WTC11 (cell line): ENCODE results near the gene FMNL2. TPM values are rescaled to one million over a fixed set of nuclear protein-coding genes. Genes with fewer than 3 reads are reported as not detected.

ENCODE experiments used
- ATAC-seq: fragments of 200-7000 bp; cut with Tn5 transposase; 2 replicates; pipeline ENCODE4 v1.10.0; 2021; ENCODE audit warnings: mild to moderate bottlenecking, moderate library complexity
- CTCF ChIA-PET: fragments of 300-600 bp; sonication (Branson Sonifier 250); formaldehyde crosslinking; loops from one replicate; lab custom pipeline; 2021; ENCODE audit warnings: antibody characterized with exemption; lab: Charles Lee
- POLR2A ChIA-PET: fragments of 350-600 bp; sonication (Branson Sonifier 250); formaldehyde crosslinking; loops from one replicate; lab custom pipeline; 2021; ENCODE audit warnings: antibody characterized with exemption; lab: Charles Lee
- DNase-seq: peaks from one replicate; pipeline ENCODE4 v3.0.0; 2021; ENCODE audit warnings: low spot score
- H3K27ac Mint-ChIP-seq: 2 replicates; pipeline ENCODE4 v1.8.0; 2021; ENCODE audit warnings: mixed read lengths
- H3K27me3 Mint-ChIP-seq: 2 replicates; pipeline ENCODE4 v1.8.0; 2021; ENCODE audit warnings: low read depth, mild to moderate bottlenecking, moderate library complexity, mixed read lengths
- H3K36me3 Mint-ChIP-seq: 2 replicates; pipeline ENCODE4 v1.8.0; 2021; ENCODE audit warnings: mixed read lengths
- H3K4me1 Mint-ChIP-seq: 2 replicates; pipeline ENCODE4 v1.8.0; 2022; ENCODE audit warnings: mixed read lengths
- H3K4me3 Mint-ChIP-seq: 2 replicates; pipeline ENCODE4 v1.8.0; 2021; ENCODE audit warnings: mild to moderate bottlenecking, moderate library complexity, mixed read lengths
- H3K9me3 Mint-ChIP-seq: 2 replicates; pipeline ENCODE4 v1.8.0; 2021; ENCODE audit warnings: mixed read lengths
- ELF4 ChIP-seq: sonication (generic); formaldehyde crosslinking; IDR thresholded peaks from 2 replicates; pipeline ENCODE4 v1.8.1; 2022; ENCODE audit warnings: low read depth, mild to moderate bottlenecking, moderate library complexity, missing genetic modification reagents
- ERG ChIP-seq: fragments of 250-450 bp; sonication (Bioruptor Pico); IDR thresholded peaks from 2 replicates; pipeline ENCODE4 v1.8.0; 2021; ENCODE audit warnings: mild to moderate bottlenecking
- MLX ChIP-seq: sonication (generic); formaldehyde crosslinking; IDR thresholded peaks from 2 replicates; pipeline ENCODE4 v1.8.1; 2023; ENCODE audit warnings: mild to moderate bottlenecking, missing genetic modification reagents, moderate library complexity
- NR1H2 ChIP-seq: sonication (generic); formaldehyde crosslinking; IDR thresholded peaks from 2 replicates; pipeline ENCODE4 v1.9.0; 2021; ENCODE audit warnings: mild to moderate bottlenecking, moderate library complexity, missing genetic modification reagents
- PRRX2 ChIP-seq: fragments of 250-450 bp; sonication (Bioruptor Pico); IDR thresholded peaks from 2 replicates; pipeline ENCODE4 v1.8.0; 2021; ENCODE audit warnings: mild to moderate bottlenecking
- RELA ChIP-seq: sonication (generic); formaldehyde crosslinking; IDR thresholded peaks from 2 replicates; pipeline ENCODE4 v1.8.1; 2022; ENCODE audit warnings: missing genetic modification reagents, mild to moderate bottlenecking, borderline replicate concordance
- SP1 ChIP-seq: sonication (generic); formaldehyde crosslinking; conservative IDR thresholded peaks from 2 replicates; pipeline ENCODE4 v1.8.1; 2022; ENCODE audit warnings: missing genetic modification reagents
- TCF7 ChIP-seq: sonication (generic); formaldehyde crosslinking; IDR thresholded peaks from 2 replicates; pipeline ENCODE4 v1.8.0; 2022; ENCODE audit warnings: mild to moderate bottlenecking, low read depth, missing genetic modification reagents, moderate library complexity
- ZNF263 ChIP-seq: sonication (generic); formaldehyde crosslinking; IDR thresholded peaks from 2 replicates; pipeline ENCODE4 v1.8.1; 2022; ENCODE audit warnings: low read depth, mild to moderate bottlenecking, moderate library complexity, missing genetic modification reagents
- total RNA-seq: library from RNA; stranded (reverse); gene quantifications from 3 replicates; pipeline ENCODE4 v1.2.3, GENCODE V29; 2021
- TF ChIP-seq, protein P1 (sequence below): fragments of 250-450 bp; sonication (Bioruptor Pico); IDR thresholded peaks from 2 replicates; pipeline ENCODE4 v1.9.0; 2021; ENCODE audit warnings: moderate library complexity, mild to moderate bottlenecking, inconsistent platforms, borderline replicate concordance
- TF ChIP-seq, protein P2 (sequence below): sonication (generic); formaldehyde crosslinking; IDR thresholded peaks from 2 replicates; pipeline ENCODE4 v1.8.0; 2023; ENCODE audit warnings: mild to moderate bottlenecking, missing genetic modification reagents
- TF ChIP-seq, protein P3 (sequence below): fragments of 250-450 bp; sonication (Bioruptor Pico); IDR thresholded peaks from 2 replicates; pipeline ENCODE4 v2.1.2; 2022; ENCODE audit warnings: mild to moderate bottlenecking, moderate library complexity

The FMNL2 gene
- total RNA-seq, 1 experiment from 2014 or later, result 43.0 TPM

- ChIA-PET POLR2A (no interaction called here), CTCF (no interaction called here)
- no peak overlapping the region for H3K4me3 Mint-ChIP-seq
- H3K27me3 Mint-ChIP-seq, result no peaks in the 10 kb centered on the region
- DNase-seq (no peak), ATAC-seq (no peak)
- no peak for TF ChIP-seq MLX (CRISPR knock-in tag)
- TF ChIP-seq SP1 (CRISPR knock-in tag), result no peak
- no peak for TF ChIP-seq PRRX2 (CRISPR knock-in tag)
- TF ChIP-seq ERG (CRISPR knock-in tag), result no peak
- TF ChIP-seq, protein P1, sequence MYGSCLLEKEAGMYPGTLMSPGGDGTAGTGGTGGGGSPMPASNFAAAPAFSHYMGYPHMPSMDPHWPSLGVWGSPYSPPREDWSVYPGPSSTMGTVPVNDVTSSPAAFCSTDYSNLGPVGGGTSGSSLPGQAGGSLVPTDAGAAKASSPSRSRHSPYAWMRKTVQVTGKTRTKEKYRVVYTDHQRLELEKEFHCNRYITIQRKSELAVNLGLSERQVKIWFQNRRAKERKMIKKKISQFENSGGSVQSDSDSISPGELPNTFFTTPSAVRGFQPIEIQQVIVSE (CRISPR knock-in tag), result no peak
- TF ChIP-seq NR1H2, result no peak
- no peak overlapping the region for H3K27ac Mint-ChIP-seq
- 0 out of 2 replicates have a peak, but pooled peaks cover 3% of the 10 kb centered on the region for H3K4me1 Mint-ChIP-seq
- H3K36me3 Mint-ChIP-seq, result peaks cover 14% of the 10 kb centered on the region
- H3K9me3 Mint-ChIP-seq, result peaks cover 7% of the 10 kb centered on the region
Measured at GRCh38 chr2:152355409-152355831, 20.4 kb downstream of the FMNL2 start.

- POLR2A ChIA-PET, result interaction anchor here (0.6 kb wide), 1 partner anchor 290 kb away, joined by 6 read pairs; no protein-coding TSS in a partner anchor
- TF ChIP-seq ZNF263 (CRISPR knock-in tag) (no peak), ELF4 (CRISPR knock-in tag) (no peak), ERG (CRISPR knock-in tag) (no peak), RELA (no peak), TCF7 (no peak)
- TF ChIP-seq, protein P2, sequence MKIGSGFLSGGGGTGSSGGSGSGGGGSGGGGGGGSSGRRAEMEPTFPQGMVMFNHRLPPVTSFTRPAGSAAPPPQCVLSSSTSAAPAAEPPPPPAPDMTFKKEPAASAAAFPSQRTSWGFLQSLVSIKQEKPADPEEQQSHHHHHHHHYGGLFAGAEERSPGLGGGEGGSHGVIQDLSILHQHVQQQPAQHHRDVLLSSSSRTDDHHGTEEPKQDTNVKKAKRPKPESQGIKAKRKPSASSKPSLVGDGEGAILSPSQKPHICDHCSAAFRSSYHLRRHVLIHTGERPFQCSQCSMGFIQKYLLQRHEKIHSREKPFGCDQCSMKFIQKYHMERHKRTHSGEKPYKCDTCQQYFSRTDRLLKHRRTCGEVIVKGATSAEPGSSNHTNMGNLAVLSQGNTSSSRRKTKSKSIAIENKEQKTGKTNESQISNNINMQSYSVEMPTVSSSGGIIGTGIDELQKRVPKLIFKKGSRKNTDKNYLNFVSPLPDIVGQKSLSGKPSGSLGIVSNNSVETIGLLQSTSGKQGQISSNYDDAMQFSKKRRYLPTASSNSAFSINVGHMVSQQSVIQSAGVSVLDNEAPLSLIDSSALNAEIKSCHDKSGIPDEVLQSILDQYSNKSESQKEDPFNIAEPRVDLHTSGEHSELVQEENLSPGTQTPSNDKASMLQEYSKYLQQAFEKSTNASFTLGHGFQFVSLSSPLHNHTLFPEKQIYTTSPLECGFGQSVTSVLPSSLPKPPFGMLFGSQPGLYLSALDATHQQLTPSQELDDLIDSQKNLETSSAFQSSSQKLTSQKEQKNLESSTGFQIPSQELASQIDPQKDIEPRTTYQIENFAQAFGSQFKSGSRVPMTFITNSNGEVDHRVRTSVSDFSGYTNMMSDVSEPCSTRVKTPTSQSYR (CRISPR knock-in tag), result no peak
- TF ChIP-seq, protein P3, sequence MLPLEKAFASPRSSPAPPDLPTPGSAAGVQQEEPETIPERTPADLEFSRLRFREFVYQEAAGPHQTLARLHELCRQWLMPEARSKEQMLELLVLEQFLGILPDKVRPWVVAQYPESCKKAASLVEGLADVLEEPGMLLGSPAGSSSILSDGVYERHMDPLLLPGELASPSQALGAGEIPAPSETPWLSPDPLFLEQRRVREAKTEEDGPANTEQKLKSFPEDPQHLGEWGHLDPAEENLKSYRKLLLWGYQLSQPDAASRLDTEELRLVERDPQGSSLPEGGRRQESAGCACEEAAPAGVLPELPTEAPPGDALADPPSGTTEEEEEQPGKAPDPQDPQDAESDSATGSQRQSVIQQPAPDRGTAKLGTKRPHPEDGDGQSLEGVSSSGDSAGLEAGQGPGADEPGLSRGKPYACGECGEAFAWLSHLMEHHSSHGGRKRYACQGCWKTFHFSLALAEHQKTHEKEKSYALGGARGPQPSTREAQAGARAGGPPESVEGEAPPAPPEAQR (CRISPR knock-in tag), result no peak
- Mint-ChIP-seq H3K36me3 (peaks cover 8% of the 10 kb centered on the region; the same call in 1 of the 2 replicates), H3K27me3 (no peaks in the 10 kb centered on the region), H3K27ac (no peak overlapping the region), H3K9me3 (peaks cover 4% of the 10 kb centered on the region), H3K4me3 (no peak overlapping the region), H3K4me1 (0 out of 2 replicates have a peak, but pooled peaks cover 3% of the 10 kb centered on the region)
- CTCF ChIA-PET, result interaction anchor here (0.6 kb wide), 1 partner anchor 23 kb away, joined by 3 read pairs; no protein-coding TSS in a partner anchor
- ATAC-seq (no peak), DNase-seq (no peak)
Measured at GRCh38 chr2:152359573-152360363, 24.8 kb downstream of the FMNL2 start.
